ENCODE data around the gene SPATA3.

SPATA3 gene

DNA sequence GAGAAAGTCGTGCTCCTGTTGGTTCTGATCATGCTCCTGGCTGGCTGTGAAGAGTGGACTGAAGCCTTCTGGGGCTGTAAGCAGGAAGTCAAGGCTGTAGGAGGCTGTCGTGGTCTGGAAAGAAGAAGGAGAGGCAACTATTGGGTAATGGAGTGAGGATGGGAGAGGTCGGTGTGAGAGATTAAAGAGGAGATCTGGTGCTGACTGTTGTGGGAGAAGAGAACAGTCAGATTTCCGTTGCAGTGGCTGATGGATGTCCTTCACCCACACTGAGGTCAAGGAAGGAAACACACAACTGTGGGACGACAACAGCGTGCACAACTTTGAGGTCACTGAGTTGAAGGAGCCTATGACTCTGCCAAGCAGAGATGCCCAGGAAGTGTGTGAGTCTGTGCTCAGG is 57.9 kb downstream of the SPATA3 start:
- H3K4me3 ChIP-seq (replicated peaks; ENCODE audit: low read depth, low read length): no peak overlapping the region
- DNase-seq (ENCODE audit: low read depth): no peak
- TF ChIP-seq CTCF (IDR thresholded peaks at IDR 0.05; ENCODE audit: low read length, missing control alignments): no peak

DNA sequence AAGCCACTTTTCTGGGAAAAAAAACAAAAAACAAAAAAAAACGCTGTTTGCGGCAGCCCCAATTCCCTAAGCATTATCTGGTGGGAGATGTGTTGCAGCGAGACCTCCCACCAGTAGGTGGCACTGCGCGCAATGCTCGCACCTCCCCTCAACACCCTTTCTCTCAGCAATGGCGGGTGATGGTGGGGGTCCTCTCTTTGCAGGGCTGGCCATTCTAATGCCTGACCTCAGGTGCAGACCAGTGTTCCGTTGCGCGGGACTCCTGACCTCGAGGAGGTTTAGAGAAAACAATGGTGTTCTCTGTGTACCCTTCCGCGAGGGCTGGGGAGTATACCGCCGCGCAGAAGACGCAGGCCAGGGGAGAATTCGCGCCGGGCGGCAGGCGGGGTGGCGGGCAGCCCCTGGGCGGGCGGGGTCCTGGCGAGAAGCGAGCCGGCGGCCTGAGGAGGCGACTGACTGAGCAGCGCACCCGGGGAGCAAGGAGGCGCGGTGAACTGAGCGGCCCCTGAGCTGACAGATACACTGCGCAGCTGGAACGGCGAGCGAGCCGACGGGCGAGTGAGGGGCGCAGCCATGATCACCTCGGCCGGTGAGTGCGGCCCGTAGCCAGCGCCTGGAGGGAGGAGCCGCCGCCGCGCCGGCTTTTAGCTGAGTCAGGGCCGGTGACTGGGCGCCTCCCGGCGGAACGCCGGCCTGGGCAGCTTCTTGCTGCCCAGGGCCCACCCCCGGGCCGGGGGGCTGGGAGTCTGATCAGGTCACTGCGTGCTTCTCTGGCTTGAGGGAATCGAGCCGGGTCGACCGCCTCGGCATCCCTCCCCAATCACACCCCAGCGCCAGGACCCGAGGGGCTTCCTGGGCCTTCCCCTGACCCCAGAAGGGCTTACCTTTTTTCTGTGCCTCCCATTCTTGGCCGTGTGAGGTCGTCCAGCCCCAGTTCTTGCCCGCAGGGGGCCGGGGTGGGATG is 60.8 kb downstream of the SPATA3 start, which contains the start of gene PSMD1:
PSMD1 (plus strand) TSS at position 415 of the 964 bp plus-strand sequence; CDS start at position 574, 159 bp downstream.
- H3K4me3 ChIP-seq (replicated peaks; ENCODE audit: low read depth, low read length): peak within 1 kb of the TSS; percentile 97
- TF ChIP-seq CTCF (IDR thresholded peaks at IDR 0.05; ENCODE audit: low read length, missing control alignments): peak; percentile 98
- peak; percentile 97 for DNase-seq (ENCODE audit: low read depth)

- no peak for DNase-seq (ENCODE audit: low read depth)
- TF ChIP-seq CTCF (IDR thresholded peaks at IDR 0.05; ENCODE audit: low read length, missing control alignments): no peak
- H3K4me3 ChIP-seq (replicated peaks; ENCODE audit: low read depth, low read length): peak overlapping the region; percentile 97
Measured at GRCh38 chr2:231057590-231057989, 61.7 kb downstream of the SPATA3 start.
